Measurements from ENCODE around the gene B9D1. TPM values are rescaled to one million over a fixed set of nuclear protein-coding genes. Genes with fewer than 3 reads are reported as not detected.
A peak's percentile ranks its signal among the peaks of the same experiment; 100 is the strongest.

Gene B9D1
- total and polyA plus RNA-seq, 2 of the 13 experiments (the other 11 are each of a cell fraction or from before 2014, with no cell fraction given): 27.7 to 31.1 TPM

- TF ChIP-seq ZNF530 (CRISPR knock-in tag; IDR thresholded peaks at IDR 0.05; ENCODE audit: low read depth) (no peak), ATF4 (CRISPR knock-in tag; IDR thresholded peaks at IDR 0.05) (no peak), AKAP8 (CRISPR knock-in tag; IDR thresholded peaks at IDR 0.05) (peak; percentile 82; the same call in 1 of the 2 replicates), MED13 (CRISPR knock-in tag; IDR thresholded peaks at IDR 0.05) (no peak), IKZF1 (IDR thresholded peaks at IDR 0.05) (no peak), PHF5A (CRISPR knock-in tag; IDR thresholded peaks at IDR 0.05; ENCODE audit: low read depth, unreplicated experiment) (peak; percentile 76), RORA (CRISPR knock-in tag; IDR thresholded peaks at IDR 0.05) (no peak), PBX2 (CRISPR knock-in tag; IDR thresholded peaks at IDR 0.05) (0 out of 2 replicates have a peak, but pooled peaks have one; percentile 45), NFE2L2 (IDR thresholded peaks at IDR 0.05; ENCODE audit: low read length) (no peak), PHF8 (CRISPR knock-in tag; IDR thresholded peaks at IDR 0.05) (peak; percentile 36; the same call in 1 of the 2 replicates), KMT2B (CRISPR knock-in tag; IDR thresholded peaks at IDR 0.05) (no peak), ZNF687 (CRISPR knock-in tag; IDR thresholded peaks at IDR 0.05) (peak; percentile 82), ZNF841 (CRISPR knock-in tag; IDR thresholded peaks at IDR 0.05; ENCODE audit: borderline replicate concordance) (no peak), ZNF749 (CRISPR knock-in tag; IDR thresholded peaks at IDR 0.05; ENCODE audit: borderline replicate concordance) (0 out of 2 replicates have a peak, but pooled peaks have one; percentile 18), GFI1 (CRISPR knock-in tag; IDR thresholded peaks at IDR 0.05; ENCODE audit: borderline replicate concordance) (peak; percentile 9; the same call in 1 of the 2 replicates), THAP11 (CRISPR knock-in tag; IDR thresholded peaks at IDR 0.05) (peak; percentile 72), ZEB1 (IDR thresholded peaks at IDR 0.05; ENCODE audit: insufficient replicate concordance, low read depth) (no peak), NFRKB (IDR thresholded peaks at IDR 0.05) (no peak), GMEB2 (CRISPR knock-in tag; IDR thresholded peaks at IDR 0.05; ENCODE audit: low read depth) (no peak), JUN (CRISPR knock-in tag; IDR thresholded peaks at IDR 0.05) (no peak), ZNF614 (CRISPR knock-in tag; IDR thresholded peaks at IDR 0.05; ENCODE audit: borderline replicate concordance) (no peak), CHCHD3 (CRISPR knock-in tag; IDR thresholded peaks at IDR 0.05) (no peak), SRF (IDR thresholded peaks at IDR 0.05; ENCODE audit: low read depth, low read length) (peak; percentile 20; the same call in 1 of the 2 replicates)
Observed at GRCh38 chr17:19338031-19338990, 24.2 kb downstream of the B9D1 start (continued).
